Osteoblast (primary cell): ENCODE measurements around the gene SULT1C3. TPM values are rescaled to one million over a fixed set of nuclear protein-coding genes. Genes with fewer than 3 reads are reported as not detected.

Source experiments
- DNase-seq: peaks from one replicate; pipeline ENCODE4 v3.0.0; 2011; ENCODE audit warnings: low spot score, mixed read lengths; ENCODE audit not compliant: insufficient read length; ENCODE audit errors: missing footprints
- H2AFZ ChIP-seq: 2 replicates; pipeline ENCODE4 v1.6.0; 2011; ENCODE audit warnings: mild to moderate bottlenecking, low read length
- H3K27ac ChIP-seq: 2 replicates; pipeline ENCODE4 v1.5.1; 2011; ENCODE audit warnings: mild to moderate bottlenecking, low read depth, low read length, moderate library complexity
- H3K27me3 ChIP-seq: 2 replicates; pipeline ENCODE4 v1.6.0; 2012; ENCODE audit warnings: mild to moderate bottlenecking, control low read depth, inconsistent platforms, low read length, moderate library complexity; ENCODE audit not compliant: insufficient read depth
- H3K36me3 ChIP-seq: 2 replicates; pipeline ENCODE4 v1.5.1; 2011; ENCODE audit warnings: mild to moderate bottlenecking, low read length, control low read depth, moderate library complexity; ENCODE audit not compliant: insufficient read depth
- H3K4me1 ChIP-seq: 2 replicates; pipeline ENCODE4 v1.5.1; 2011; ENCODE audit warnings: mild to moderate bottlenecking, low read length, control low read depth, moderate library complexity; ENCODE audit not compliant: insufficient read depth
- H3K4me2 ChIP-seq: 2 replicates; pipeline ENCODE4 v1.6.0; 2011; ENCODE audit warnings: mild to moderate bottlenecking, low read length; ENCODE audit not compliant: insufficient read depth
- H3K4me3 ChIP-seq: fragments of 200-600 bp; sonication (generic); 3 replicates; pipeline ENCODE4 v1.5.1; 2012; ENCODE audit warnings: mild to moderate bottlenecking, low read length, inconsistent platforms; ENCODE audit not compliant: insufficient read depth
- H3K79me2 ChIP-seq: 2 replicates; pipeline ENCODE4 v1.6.0; 2012; ENCODE audit warnings: mild to moderate bottlenecking, low read length, control low read depth, inconsistent platforms; ENCODE audit not compliant: insufficient read depth
- H3K9me3 ChIP-seq: 2 replicates; pipeline ENCODE4 v1.5.1; 2011; ENCODE audit warnings: low read depth, low read length, control low read depth
- H4K20me1 ChIP-seq: 2 replicates; pipeline ENCODE4 v1.6.0; 2012; ENCODE audit warnings: mild to moderate bottlenecking, low read length, control low read depth; ENCODE audit not compliant: insufficient read depth
- CTCF ChIP-seq: IDR thresholded peaks from 2 replicates; pipeline ENCODE4 v1.5.1; 2011; ENCODE audit warnings: mild to moderate bottlenecking, low read depth, low read length, moderate library complexity; ENCODE audit errors: extremely low read depth
- total RNA-seq: library from RNA; depleted of rRNA; stranded (reverse); fragments of >200 nt; gene quantifications from 2 replicates; pipeline ENCODE4 v1.2.3, GENCODE V29; 2012

The SULT1C3 gene
- total RNA-seq, 1 donor = not detected

GRCh38 chr2:108236676-108237335 lies 3.0 kb upstream of the SULT1C3 start:
- TF ChIP-seq CTCF = no peak
- no peak for DNase-seq
- H4K20me1 ChIP-seq = no peaks in the 10 kb centered on the region

GRCh38 chr2:108240966-108241365 lies 1.2 kb downstream of the SULT1C3 start:
- Histone ChIP-seq H3K36me3 (no peaks in the 10 kb centered on the region), H3K4me3 (no peak overlapping the region), H3K79me2 (no peaks in the 10 kb centered on the region)

More at GRCh38 chr2:108236676-108237335, 3.0 kb upstream of the SULT1C3 start:
- no peak overlapping the region for H2AFZ ChIP-seq
- H3K4me3 ChIP-seq = no peak overlapping the region
- H3K4me2 ChIP-seq = no peak overlapping the region
- no peaks in the 10 kb centered on the region for H3K9me3 ChIP-seq
- no peaks in the 10 kb centered on the region for H3K36me3 ChIP-seq
- H3K27me3 ChIP-seq = peaks cover 2% of the 10 kb centered on the region
- H3K4me1 ChIP-seq = no peaks in the 10 kb centered on the region
- no peaks in the 10 kb centered on the region for H3K79me2 ChIP-seq
- no peak overlapping the region for H3K27ac ChIP-seq

GRCh38 chr2:108243566-108243965 lies 3.8 kb downstream of the SULT1C3 start:
- Histone ChIP-seq H3K79me2 (no peaks in the 10 kb centered on the region), H2AFZ (peak overlapping the region; percentile 69), H3K9me3 (no peaks in the 10 kb centered on the region), H3K4me1 (peaks cover 8% of the 10 kb centered on the region), H3K27me3 (peaks cover 2% of the 10 kb centered on the region), H3K4me3 (no peak overlapping the region), H3K4me2 (no peak overlapping the region), H3K36me3 (no peaks in the 10 kb centered on the region), H3K27ac (peak overlapping the region; percentile 19), H4K20me1 (no peaks in the 10 kb centered on the region)
- TF ChIP-seq CTCF = no peak
- DNase-seq = no peak

More at GRCh38 chr2:108240966-108241365, 1.2 kb downstream of the SULT1C3 start:
- DNase-seq = no peak
- Histone ChIP-seq H4K20me1 (no peaks in the 10 kb centered on the region), H3K27ac (no peak overlapping the region), H2AFZ (no peak overlapping the region), H3K9me3 (no peaks in the 10 kb centered on the region), H3K27me3 (peaks cover 2% of the 10 kb centered on the region), H3K4me2 (no peak overlapping the region), H3K4me1 (peaks cover 8% of the 10 kb centered on the region)
- no peak for TF ChIP-seq CTCF

- no peaks in the 10 kb centered on the region for H3K9me3 ChIP-seq
- H3K4me1 ChIP-seq = peaks cover 8% of the 10 kb centered on the region
- no peaks in the 10 kb centered on the region for H4K20me1 ChIP-seq
- TF ChIP-seq CTCF = no peak
- H3K27me3 ChIP-seq = peaks cover 2% of the 10 kb centered on the region
- H3K36me3 ChIP-seq = no peaks in the 10 kb centered on the region
- H2AFZ ChIP-seq = peak overlapping the region; percentile 35
- no peak for DNase-seq
- no peak overlapping the region for H3K4me2 ChIP-seq
- no peaks in the 10 kb centered on the region for H3K79me2 ChIP-seq
- H3K4me3 ChIP-seq = no peak overlapping the region
- H3K27ac ChIP-seq = no peak overlapping the region
Observed at GRCh38 chr2:108244667-108245414, 5.1 kb downstream of the SULT1C3 start.
